Upper lobe of left lung (tissue), 4 donors: ENCODE data around the gene GALNT11.

Experiments
- CTCF ChIP-seq, 6 experiments: fragments of 450-650 bp in 4 of 6; fragments of 200-600 bp in 2 of 6; sonication (generic) in 2 of 6; IDR thresholded peaks; one replicate each; pipeline ENCODE4 v1.5.1; 2016 to 2019; ENCODE audit warnings: antibody characterized with exemption in 6 of 6
- POLR2AphosphoS5 ChIP-seq, 2 donors: sonication (generic); formaldehyde crosslinking; IDR thresholded peaks; one replicate each; pipeline ENCODE4 v1.5.1; 2017; ENCODE audit warnings: antibody characterized with exemption in 2 of 2

GRCh38 chr7:152129682-152130081, 104.2 kb downstream of the GALNT11 start:
- TF ChIP-seq POLR2AphosphoS5 (IDR thresholded peaks at IDR 0.05): no peak
- no peak for TF ChIP-seq CTCF (IDR thresholded peaks at IDR 0.05)
